Chondrocyte (in vitro differentiated cells): ENCODE measurements around the gene ATG5. TPM values are rescaled to one million over a fixed set of nuclear protein-coding genes. Genes with fewer than 3 reads are reported as not detected.

Experiments
- DNase-seq: peaks from one replicate; pipeline ENCODE4 v3.0.0; 2021; ENCODE audit warnings: mixed read lengths, low spot score
- H3K27ac Mint-ChIP-seq: one replicate; pipeline ENCODE4 v1.8.0; 2021; ENCODE audit warnings: mild to moderate bottlenecking, moderate library complexity, mixed read lengths; ENCODE audit not compliant: unreplicated experiment
- H3K27me3 Mint-ChIP-seq: 2 replicates; pipeline ENCODE4 v1.8.0; 2021; ENCODE audit warnings: low read depth, mixed read lengths
- H3K36me3 Mint-ChIP-seq: 2 replicates; pipeline ENCODE4 v1.8.0; 2021; ENCODE audit warnings: low read depth, mixed read lengths
- H3K4me1 Mint-ChIP-seq: 2 replicates; pipeline ENCODE4 v1.8.0; 2021; ENCODE audit warnings: low read depth, mild to moderate bottlenecking, mixed read lengths
- H3K4me3 Mint-ChIP-seq: one replicate; pipeline ENCODE4 v1.8.0; 2021; ENCODE audit warnings: mild to moderate bottlenecking, moderate library complexity, mixed read lengths; ENCODE audit not compliant: unreplicated experiment
- H3K9me3 Mint-ChIP-seq: 2 replicates; pipeline ENCODE4 v1.8.0; 2021; ENCODE audit warnings: low read depth, mixed read lengths
- CTCF ChIP-seq: fragments of 200-600 bp; sonication (generic); IDR thresholded peaks from 2 replicates; pipeline ENCODE4 v1.5.0; 2021; ENCODE audit warnings: antibody characterized with exemption, mild to moderate bottlenecking, moderate library complexity
- total RNA-seq: library from RNA; stranded (reverse); gene quantifications from 3 replicates; pipeline ENCODE4 v1.2.1, GENCODE V29; 2021

The ATG5 gene
- total RNA-seq, 1 donor from 2014 or later = 23.7 TPM

GRCh38 chr6:106168097-106168888 lies 157.3 kb downstream of the ATG5 start:
- Mint-ChIP-seq H3K36me3 (no peaks in the 10 kb centered on the region), H3K4me3 (no peak overlapping the region), H3K9me3 (no peaks in the 10 kb centered on the region), H3K27ac (no peak overlapping the region), H3K27me3 (no peaks in the 10 kb centered on the region), H3K4me1 (peaks cover 11% of the 10 kb centered on the region)
- DNase-seq = no peak
- no peak for TF ChIP-seq CTCF

DNA sequence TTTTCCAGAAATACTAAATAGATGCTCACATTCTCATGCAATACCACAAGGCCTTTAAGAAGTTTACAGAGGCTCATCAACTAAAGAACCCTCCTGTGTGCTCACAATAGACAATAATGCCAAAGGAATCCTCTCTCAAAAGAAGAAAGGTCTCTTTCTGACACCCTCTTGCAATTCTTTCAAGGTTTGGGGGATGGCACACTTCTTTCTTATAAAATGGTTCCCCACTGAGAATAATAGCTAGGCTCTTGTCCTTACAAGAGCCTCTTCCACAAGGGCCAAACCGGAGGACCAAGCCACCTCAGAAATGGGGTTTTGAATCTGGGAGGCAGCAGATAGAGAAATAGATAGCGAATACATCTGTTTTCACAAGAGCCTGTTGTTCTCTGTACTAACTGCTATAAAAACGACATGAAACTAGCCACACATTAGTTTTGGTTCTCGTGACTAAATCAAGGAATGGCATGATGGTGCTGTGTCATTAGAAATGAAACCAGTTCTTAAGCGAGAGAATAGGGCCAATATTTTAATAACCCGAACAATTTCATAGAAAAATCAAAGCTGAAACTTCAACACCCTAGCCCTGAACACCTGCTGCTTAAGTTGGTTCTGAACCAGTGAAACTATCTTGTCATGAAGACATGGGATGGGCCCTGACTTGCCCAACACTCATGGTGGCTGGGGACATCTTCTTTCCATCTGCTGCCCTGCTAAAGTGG lies 158.3 kb downstream of the ATG5 start:
- Mint-ChIP-seq H3K4me3 (no peak overlapping the region), H3K9me3 (no peaks in the 10 kb centered on the region), H3K27ac (no peak overlapping the region), H3K27me3 (no peaks in the 10 kb centered on the region), H3K36me3 (no peaks in the 10 kb centered on the region), H3K4me1 (peaks cover 16% of the 10 kb centered on the region)
- no peak for DNase-seq
- TF ChIP-seq CTCF = no peak

GRCh38 chr6:106165885-106166485 lies 159.6 kb downstream of the ATG5 start:
- Mint-ChIP-seq H3K4me3 (no peak overlapping the region), H3K9me3 (no peaks in the 10 kb centered on the region), H3K4me1 (peaks cover 16% of the 10 kb centered on the region), H3K27me3 (no peaks in the 10 kb centered on the region), H3K36me3 (no peaks in the 10 kb centered on the region), H3K27ac (no peak overlapping the region)
- DNase-seq = no peak
- no peak for TF ChIP-seq CTCF

- H3K4me3 Mint-ChIP-seq = no peak overlapping the region
- H3K9me3 Mint-ChIP-seq = no peaks in the 10 kb centered on the region
- DNase-seq = no peak
- peaks cover 23% of the 10 kb centered on the region for H3K4me1 Mint-ChIP-seq
- H3K27me3 Mint-ChIP-seq = no peaks in the 10 kb centered on the region
- no peaks in the 10 kb centered on the region for H3K36me3 Mint-ChIP-seq
- peak overlapping the region; percentile 1 for H3K27ac Mint-ChIP-seq
- TF ChIP-seq CTCF = no peak
These were observed 161.3 kb downstream of the ATG5 start for GRCh38 chr6:106163966-106164877.
